HG03039 (cell line): ENCODE data around the gene CDC73.
A peak's percentile ranks its signal among the peaks of the same experiment; 100 is the strongest.
"Not testable (repeated sequence)": the region's sequence is repeated elsewhere in the genome, so short reads cannot be mapped to it uniquely, and the experiment has no call there.

Experiments used
- ATAC-seq: cut with Tn5 transposase; IDR thresholded peaks from one replicate; pipeline ENCODE4 v1.9.1; 2021; ENCODE audit warnings: mild to moderate bottlenecking, moderate library complexity; ENCODE audit not compliant: unreplicated experiment

The CDC73 gene

DNA sequence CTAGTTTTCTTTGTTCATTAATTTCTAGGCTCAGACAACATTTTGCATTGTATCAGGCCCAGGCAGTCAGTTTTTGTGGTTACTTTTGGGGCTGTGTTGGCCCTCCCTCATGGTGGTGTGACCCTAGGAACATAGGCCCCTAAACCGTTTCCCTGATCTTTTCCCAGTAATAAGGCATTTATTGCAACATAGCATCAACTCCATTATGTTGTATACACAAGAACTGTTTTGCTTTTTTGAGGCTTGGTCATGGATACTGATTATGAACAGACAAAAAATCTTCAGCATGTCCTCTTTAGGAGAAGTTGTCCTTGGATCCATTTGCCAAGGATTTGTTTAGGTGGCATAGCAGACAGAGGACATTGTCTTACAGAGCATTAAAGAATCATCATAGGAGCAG, 54.3 kb downstream of the CDC73 start:
- no peak for ATAC-seq

DNA sequence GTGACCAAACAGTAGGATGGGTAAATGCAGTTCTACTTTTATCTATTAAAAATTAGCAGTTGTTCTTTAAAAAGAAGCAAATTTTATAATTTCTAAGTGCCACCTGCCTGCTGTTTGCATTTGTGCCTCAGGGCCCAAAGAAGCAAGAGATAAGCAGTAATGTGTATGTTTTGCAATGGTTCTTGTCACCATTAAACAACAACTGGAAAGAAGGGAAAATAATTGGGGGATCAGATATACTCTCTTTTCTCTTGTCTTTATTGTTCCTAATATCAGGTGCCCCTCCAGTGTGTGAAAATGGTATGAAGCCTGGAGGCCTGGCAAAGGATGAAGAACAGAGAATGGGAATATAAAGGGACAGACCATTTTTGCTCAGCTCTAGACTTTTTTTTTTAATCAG, 55.0 kb downstream of the CDC73 start:
- no peak for ATAC-seq

DNA sequence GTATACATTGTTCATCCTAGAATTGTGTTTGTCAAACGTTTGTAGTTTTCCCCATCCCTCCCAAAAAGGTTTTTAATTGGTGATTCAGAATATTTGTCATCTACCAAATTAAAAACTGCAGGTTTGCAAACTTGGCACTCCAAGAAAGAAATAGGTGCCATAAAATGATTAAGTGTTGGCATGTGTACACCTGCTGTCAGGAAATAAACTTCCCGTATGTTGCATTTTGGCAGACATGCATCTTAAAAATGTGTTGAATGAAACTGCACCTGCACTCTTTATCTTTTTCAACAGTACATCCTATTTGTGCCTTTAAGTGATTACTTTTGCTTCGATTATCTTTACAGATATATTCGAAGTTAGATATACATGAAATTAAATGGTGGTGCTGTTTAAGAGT, 57.3 kb downstream of the CDC73 start:
- no peak for ATAC-seq

DNA sequence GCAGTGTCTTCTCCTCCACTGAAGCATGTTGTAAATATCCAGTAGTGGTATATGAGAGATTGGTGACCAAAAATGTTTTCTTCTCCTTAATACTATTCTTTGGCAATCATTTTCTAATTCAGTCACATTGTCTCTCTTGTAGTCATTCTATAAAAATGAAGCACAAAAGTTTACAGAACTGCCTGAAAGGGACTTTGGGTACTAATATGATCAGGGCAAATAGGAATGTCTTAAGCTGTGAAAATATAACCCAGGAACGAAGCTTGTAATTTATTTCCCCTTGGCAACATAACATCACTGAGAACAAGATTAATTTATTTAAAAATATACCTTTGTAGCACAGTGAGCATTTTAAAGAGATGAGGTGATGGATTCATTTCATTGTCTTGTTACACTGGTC, 59.7 kb downstream of the CDC73 start:
- ATAC-seq: no peak

DNA sequence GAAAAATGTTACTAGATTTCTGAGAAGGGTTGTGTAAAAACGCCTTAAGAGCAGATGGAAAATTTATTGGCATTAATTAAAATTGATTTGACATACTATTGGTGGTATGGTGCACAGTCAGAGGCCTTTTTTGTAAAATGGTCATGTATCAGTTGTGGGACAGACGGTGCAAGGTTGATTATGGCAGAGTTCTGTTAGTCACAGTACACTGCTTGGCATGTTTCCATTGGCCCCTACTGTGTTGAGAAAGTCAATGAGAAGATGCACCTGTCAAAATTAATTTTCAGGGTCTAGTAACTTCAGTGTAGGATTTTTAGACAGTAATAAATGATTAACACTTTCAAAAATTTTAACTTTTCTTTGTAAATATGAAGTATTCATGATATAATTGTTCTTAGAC, 60.2 kb downstream of the CDC73 start:
- no peak for ATAC-seq

DNA sequence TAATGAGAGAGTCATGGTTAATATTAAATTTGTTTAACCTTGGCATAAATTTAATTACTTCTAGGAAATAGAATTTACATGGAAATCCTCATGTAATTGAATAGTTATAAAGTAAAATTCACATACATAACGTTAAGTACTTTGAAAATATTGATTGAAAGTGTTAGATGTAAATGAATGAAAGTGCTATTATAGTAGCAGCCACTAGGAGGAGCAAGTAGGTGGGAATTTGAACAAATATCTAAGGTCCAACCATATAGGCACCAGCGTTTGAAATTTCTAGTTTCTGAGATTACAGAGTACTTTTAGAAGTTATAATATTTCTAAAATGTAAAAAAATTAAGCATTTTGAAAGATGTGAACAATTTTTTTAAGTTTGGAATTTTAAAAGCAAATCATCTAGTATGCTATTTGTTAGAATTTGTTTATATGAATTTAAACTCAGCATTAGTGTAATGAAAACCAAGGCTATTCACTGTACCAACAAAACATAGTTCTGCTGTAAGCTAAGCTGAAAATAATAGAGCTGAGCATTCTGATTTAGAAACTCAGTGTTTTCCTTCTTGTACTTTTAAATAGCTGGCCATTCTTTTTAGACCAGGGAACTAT, 61.3 kb downstream of the CDC73 start:
- ATAC-seq: peak; percentile 62

DNA sequence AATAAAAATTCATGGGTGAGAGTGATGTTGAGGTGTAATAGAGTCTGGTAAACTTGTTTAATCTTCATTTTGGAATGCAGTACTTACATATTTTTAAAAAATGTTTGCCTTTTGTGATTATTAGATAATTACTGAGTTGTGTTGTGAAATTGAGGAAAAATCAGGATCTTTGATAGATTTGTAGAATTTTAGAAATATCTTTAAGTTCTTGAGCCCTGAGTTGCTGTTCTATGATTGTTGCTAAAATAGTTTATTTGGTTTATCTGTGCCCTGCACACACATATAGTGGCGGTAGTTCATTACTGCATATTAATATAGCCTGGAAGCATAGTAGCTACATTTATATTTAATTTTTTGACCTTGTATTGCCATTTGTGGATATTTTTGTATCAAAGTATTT, 62.9 kb downstream of the CDC73 start:
- ATAC-seq: no peak

DNA sequence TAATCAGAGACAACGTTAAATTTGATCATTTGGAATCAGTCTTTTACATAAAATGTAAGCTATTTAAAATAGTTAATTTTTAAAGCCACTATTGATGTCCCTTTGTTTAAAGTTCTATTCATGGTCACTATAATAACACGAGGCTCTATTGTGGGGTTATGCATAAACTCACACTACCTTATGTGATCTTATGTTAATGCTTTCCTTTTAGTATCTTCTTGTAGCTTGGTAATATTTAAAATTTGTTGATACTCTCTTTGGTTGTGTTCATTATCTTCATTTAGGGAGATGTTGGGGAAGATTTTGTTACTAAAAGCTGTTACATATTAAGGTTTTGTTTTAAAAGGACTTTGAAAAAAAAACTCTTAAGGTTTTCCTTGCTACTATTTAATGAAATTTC, 63.4 kb downstream of the CDC73 start:
- ATAC-seq: no peak

DNA sequence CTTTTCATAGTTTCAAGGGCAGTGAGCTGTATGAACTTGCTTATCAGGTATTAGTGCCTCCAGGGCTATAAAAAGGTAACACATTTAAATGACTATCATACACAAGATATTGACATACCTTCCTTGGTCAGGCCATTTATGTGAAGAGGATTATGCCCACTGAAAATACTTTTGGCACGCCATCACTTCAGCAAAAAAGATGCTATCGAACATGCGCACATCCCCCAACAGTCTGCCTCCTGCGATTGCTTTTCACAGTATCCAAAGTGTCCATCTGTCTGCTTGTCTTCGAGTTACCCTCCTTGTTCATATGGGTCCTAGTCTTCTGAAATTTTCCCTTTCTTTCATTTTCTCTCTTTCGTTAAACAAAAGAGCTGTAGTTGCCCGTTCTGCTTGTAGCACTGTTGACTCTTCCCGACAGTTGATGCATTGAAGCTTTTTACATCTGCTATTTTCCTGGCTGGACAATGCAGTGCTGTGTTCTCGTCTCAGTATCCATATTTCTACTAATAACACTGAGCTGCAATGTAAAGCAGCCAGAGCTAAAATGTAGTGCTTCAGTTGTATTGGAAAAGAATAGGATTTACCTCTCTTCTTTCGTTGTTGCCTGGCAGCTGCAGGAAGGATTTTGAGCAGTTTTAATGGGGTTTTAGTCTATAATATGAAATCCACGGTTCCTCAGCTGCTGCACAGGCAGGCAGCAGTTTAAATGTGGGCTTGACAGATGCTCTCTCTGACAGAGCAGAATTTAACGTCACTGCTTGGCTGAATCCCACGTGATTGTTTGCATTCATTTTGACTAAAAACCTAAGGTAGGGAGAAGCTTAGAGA, 64.3 kb downstream of the CDC73 start, which contains the start of gene B3GALT2:
TSS of gene B3GALT2 (minus strand) at position 713 of the 831 bp plus-strand sequence. CDS start 5,051 bp downstream, outside the sequence.
- ATAC-seq: no peak

DNA sequence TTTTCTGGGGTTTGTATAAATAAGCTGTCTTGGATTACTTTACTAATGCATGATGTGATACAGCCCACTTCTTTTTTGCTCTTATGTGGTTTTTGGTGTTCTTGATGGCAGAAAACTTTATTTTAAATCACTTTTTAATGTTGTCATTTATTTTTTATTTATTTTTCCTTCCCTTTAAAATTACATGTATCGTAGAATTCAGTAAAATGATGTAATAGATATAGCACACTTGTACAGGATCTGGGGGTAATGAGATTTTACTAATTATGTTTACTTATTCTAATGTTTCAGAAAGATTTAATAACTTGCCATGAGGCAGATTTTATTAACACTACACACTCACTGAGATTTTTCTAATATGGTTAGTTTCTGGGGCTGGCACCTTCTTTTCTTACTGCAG, 65.3 kb downstream of the CDC73 start:
- no peak for ATAC-seq

DNA sequence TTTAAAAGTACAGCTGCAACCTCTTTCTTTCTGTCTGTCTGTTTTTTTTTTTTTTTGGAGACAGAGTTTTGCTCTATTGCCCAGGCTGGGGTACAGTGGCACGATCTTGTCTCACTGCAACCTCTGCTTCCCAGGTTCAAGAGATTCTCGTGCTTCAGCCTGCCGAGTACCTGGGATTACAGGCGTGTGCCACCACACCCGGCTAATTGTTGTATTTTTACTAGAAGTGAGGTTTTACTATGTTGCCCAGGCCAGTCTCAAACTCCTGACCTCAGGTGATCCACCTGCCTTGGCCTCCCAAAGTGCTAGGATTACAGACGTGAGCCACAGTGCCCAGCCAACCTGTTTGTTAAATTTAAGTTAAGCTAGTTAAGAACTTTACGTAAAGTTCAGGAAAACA, 67.1 kb downstream of the CDC73 start:
- not testable (repeated sequence) for ATAC-seq

DNA sequence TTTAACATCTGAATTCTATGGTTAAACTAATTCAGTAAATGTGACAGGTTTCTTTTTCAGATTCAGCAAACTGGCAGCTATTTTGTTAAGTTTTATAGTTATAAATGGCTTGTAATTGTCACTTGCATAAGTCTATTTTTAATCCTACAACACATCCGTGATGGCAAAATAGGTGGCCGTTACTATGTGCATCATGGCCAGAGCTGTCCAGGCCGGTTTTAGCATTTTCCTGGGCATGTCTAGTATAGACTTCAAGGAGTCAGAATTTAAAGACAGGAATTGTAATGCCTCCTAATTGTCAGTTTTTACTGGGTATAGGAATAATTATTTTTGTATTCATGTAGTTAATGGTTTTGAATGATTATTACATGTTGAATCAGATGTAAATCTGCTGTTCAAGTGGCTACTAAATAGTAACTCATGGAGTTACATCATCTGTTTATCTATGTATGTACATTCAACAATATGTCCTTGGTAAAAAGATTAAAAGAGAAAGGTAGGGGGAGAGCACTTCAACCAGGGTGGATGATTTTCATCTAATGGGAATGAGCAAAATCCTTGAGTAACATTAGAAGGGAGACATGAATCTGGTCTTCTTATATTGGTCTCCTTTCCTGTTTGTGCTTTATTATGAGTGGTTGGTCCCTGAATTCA, 67.7 kb downstream of the CDC73 start:
- no peak for ATAC-seq

DNA sequence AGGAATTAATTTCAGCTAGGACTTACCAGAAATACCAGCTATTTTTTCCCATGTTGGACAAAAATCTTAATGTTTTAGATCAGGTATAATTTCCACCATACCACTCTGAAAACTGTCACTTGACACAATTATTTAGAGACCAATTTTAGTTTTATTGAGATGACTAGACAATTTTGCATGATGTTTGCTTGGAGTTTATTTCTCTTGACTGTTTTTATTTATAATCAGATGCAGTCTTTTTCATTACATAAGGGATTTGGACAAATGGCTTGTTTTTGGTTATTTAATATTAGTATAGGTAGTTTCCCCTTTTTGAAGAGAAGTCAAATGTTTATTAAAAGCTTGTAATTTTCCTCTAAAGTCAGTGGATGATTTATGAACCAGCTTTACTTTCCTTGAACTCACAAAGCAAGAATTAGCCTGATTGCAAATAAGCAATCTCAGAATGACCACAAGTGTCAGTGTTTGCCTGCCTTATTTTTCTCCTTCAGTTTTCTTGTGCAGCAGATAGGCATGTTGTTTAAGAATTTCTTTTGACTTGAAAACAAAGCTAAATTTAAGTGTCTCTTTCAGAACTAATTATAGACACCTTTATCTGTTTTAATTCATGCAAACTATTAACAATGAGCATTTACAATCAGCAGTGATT, 68.4 kb downstream of the CDC73 start:
- no peak for ATAC-seq

DNA sequence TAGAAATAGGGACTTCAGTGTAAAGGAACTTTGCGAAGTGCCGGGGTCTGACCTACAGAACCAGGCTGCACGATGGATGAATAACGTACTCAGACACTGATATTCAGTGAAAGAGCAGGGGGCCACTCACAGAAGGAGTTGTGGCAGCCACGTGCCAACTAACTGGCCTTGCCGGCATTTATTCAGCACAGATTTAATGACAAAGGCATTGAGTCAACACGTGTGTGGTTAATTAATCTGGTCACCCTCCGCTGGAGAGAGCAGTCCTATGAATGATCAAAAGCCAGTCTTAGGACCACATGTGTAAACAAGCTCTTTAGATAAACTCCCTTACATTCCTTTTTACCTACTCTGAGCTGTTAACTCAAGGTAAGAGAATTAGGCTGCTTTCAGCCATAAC, 70.8 kb downstream of the CDC73 start:
- no peak for ATAC-seq

DNA sequence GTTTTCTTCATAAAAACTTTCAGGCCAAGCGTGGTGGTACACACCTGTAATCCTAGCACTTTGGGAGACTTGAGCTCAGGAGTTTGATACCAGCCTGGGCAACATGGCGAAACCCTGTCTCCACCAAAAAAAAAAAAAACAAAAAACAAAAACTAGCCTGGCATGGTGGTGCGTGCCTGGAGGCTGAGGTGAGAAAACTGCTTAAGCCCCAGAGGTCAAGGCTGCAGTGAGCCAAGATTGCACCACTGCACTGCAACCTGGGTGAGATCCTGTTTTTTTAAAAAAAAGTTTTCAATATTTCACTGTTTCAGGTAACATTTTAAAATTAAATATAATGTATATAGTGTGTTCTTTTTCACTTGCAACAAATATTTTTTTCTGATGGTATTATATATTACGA, 78.1 kb downstream of the CDC73 start:
- ATAC-seq: no peak

DNA sequence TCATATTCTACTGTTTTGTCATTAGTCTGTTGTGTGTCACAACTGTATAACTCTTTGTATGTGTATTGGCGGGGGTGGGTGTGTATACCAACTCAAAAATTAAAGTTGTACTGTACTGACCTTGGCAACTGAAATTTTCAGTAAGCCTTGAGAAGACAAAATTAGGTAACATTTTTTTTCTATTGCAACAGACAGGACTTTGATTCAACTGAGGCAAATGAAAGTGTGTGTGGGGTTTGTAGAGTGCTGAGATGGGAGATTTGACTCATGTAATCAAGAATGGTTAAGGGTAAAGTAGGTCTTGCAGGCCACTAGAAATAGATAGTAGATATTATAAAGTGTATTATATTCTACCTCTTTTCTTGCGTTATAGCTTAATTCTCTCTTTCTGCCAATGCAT, 79.2 kb downstream of the CDC73 start:
- ATAC-seq: no peak

DNA sequence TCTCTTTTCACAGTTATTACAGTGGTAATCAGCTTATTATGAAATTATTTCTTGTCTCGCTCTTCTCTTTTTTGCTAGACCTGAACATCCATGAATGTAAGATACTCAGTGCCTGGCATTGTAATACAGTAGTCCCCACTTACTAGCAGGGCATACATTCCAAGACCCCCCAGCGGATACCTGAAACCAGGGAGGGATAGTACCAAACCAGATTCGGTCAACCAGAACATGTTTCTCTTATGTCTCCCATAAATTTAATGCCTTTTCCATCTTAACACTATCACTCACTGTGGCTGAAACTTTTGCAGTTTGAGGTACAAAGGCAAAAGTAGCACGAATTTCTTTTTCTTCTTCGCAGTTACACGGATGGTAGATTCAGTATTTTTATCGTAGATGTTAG, 89.2 kb downstream of the CDC73 start:
- ATAC-seq: no peak

DNA sequence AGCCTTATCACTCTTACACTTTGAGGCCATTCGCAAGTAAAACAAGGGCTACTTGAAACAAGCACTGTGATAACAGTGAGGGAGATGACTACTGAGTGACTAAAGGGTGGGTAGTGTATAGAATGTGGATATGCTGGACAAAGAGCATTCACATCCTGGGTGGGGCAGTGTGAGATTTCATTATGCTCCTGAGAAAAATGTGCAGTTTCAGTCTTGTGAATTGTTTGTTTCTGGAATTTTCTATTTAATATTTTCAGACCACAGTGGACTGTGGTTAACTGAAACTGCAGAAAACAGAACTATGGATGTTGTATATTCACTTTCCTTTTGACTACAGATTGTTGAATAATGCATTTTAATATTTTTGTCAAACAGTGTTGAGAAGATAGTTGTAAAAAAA, 89.7 kb downstream of the CDC73 start:
- peak; percentile 74 for ATAC-seq

DNA sequence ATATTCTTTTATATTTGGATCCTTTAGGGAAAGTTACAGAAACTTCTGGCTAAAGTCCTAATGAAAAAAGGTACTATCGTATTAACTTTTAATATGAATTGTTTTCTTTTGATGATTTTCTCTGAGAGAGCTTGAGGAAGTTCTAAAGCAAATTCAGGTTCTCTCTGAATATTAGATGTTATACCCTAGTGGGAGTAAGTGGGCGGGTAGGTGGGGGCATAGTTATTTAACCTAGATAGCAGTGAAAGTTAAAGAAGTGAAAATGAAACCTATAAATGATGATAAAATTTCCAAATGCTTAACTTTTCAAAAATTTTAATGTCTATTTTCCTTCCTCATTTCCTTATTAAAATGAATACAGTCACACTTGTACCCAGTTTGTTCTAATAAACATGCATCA, 90.8 kb downstream of the CDC73 start:
- ATAC-seq: no peak

DNA sequence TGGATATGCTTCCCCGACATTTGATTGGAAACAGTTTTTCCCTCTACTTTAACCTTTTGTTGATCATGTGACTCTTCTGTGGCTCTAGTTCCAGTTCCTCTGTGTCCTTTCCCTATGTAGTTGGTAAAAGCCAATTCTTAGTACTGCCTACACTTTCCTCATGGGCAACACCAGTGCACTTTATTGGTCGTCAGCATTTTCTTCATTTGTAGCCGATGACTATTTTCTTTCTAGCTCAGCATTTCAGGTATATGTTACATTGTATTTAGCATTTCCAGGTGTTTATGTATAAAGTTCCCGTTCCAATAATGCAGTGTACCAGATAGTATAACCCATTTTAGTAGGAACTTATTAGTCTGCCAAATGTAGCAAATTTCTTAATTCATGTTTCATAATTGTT, 92.2 kb downstream of the CDC73 start:
- ATAC-seq: no peak

DNA sequence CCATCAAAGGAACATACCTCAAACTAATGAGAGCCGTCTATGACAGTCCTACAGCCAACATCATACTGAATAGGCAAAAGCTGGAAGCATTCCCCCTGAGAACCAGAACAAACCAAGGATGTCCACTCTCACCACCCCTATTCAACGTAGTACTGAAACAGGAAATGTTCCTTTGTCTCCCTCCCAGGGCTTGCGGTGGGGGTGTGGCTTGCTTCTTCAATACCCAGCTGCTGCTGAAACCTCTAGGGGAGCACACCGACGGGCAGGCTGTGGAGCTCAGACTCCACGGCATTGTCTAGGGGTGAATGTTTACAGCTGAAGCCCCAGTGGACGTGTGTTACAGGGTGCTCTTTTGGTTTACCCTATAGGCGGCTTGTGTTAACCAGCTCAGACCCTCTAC, 95.1 kb downstream of the CDC73 start:
- ATAC-seq: peak; percentile 55

DNA sequence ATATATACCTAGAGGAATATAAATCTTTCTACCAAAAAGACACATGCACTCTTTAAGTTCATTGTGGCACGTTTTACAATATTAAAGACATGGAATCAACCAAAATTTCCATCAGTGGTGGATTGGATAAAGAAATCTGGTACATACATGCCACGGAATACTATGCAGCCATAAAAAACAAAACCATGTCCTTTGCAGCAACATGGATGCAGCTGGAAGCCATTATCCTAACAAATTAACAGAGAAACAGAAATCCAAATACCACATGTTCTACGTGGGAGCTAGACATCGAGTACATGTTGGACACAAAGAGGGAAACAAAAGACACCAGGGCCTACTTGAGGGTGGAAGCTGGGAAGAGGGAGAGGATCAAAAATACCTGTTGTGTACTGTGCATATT, 97.6 kb downstream of the CDC73 start:
- ATAC-seq: no peak
